ENCODE results near the gene ADPRH. TPM values are rescaled to one million over a fixed set of nuclear protein-coding genes. Genes with fewer than 3 reads are reported as not detected.

The ADPRH gene
- 1.3 and 2.0 TPM in 2 replicates for total RNA-seq (2014; rRNA removed; shearing (Covaris generic))

DNA sequence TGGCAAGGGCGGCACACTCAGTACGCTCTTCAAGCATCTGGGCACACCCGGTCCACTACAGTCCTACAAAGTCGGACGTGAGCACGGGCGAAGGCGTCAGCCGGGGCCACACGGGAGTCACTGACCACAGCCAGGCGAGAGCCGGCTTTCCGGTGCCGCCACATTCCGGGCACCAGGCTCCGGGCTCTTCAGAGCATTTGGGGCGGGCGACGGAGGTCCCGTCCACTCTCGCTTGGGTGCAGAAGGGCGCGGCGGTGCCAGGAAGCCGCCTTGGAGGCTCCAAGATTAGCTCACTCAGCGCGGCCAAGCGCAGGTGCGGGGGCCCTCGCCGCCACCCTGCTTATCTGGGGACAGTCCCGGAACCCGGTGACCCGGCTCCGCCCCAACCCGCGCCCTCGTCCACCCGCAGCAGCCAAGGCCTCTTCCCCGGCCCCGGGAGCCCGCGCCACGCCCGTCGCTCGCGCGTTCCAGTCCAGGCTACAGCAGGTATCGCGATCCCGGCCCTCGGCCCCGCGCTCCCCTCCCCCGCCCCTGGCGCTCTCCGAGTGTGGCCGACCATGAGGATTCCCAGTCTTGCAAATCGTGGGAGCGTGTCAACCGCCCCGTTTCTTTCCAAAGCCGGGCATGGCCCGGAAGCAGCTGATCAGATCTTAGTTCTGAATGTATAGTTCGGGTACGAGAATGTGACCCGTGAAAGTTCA, at the start of gene ADPRH:
Gene ADPRH, plus strand, starts transcription at position 127 of the 701 bp plus-strand sequence. CDS start 2,678 bp downstream, outside the sequence.
- peak; percentile 58 to 71 for DNase-seq (ENCODE audit: low read depth in 1 of 2, low spot score in 2 of 2)
- Histone ChIP-seq H3K9me3 (replicated peaks) (no peaks in the 10 kb centered on the region), H3K27me3 (replicated peaks) (no peaks in the 10 kb centered on the region), H3K27ac (peak within 1 kb of the TSS; percentile 46), H3K4me1 (replicated peaks) (peaks cover 6% of the 10 kb centered on the region), H3K4me3 (peak within 1 kb of the TSS; percentile 51), H3K36me3 (no peaks in the 10 kb centered on the region)

DNA sequence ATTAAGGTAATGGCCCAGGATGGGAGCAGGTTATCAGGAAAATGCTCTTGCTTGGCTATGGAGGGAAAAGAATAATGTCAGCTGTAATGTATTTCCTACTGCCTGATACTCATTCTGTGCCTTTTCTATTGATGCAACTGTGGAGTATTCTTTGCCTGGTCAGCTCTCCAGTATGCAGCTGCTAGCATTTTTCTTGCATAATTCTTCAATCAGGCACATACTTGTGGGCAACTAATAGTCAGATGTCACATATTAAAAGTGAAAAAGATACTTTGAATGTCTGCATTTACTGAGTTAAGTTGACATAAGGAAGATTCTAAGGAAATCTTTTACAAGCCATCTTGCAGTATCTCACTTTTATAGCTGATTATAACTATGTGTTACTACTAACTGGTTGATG, 49.4 kb upstream of the ADPRH start:
- Histone ChIP-seq H3K4me3 (no peak overlapping the region), H3K9me3 (replicated peaks) (no peaks in the 10 kb centered on the region), H3K4me1 (replicated peaks) (no peaks in the 10 kb centered on the region), H3K27ac (no peak overlapping the region), H3K27me3 (replicated peaks) (no peaks in the 10 kb centered on the region), H3K36me3 (peaks cover 6% of the 10 kb centered on the region)
- DNase-seq (ENCODE audit: low read depth in 1 of 2, low spot score in 2 of 2) = no peak

DNA sequence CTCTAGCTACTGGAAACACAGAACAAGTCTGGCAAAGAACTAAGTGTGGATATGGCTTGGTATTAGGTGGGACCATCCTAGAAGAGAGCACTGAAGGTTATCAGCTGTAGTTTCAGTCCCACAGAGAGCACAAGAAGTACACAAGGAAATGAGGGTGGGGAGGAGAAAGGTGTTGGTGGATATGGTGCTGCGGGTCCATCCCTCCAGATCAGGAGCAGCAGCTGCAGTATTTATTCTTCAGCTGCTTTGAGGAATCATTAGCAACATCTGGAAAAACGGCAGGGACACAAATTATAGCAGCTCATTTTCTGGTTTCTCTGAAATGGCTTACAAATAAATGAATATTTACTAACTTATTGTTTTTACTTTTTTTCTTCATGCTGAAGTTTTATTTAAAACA, 48.8 kb upstream of the ADPRH start:
- Histone ChIP-seq H3K4me1 (replicated peaks) (no peaks in the 10 kb centered on the region), H3K9me3 (replicated peaks) (no peaks in the 10 kb centered on the region), H3K36me3 (peaks cover under 1% of the 10 kb centered on the region; the same call in 1 of the 2 replicates), H3K4me3 (no peak overlapping the region), H3K27me3 (replicated peaks) (no peaks in the 10 kb centered on the region), H3K27ac (no peak overlapping the region)
- DNase-seq (ENCODE audit: low read depth in 1 of 2, low spot score in 2 of 2) = no peak

DNA sequence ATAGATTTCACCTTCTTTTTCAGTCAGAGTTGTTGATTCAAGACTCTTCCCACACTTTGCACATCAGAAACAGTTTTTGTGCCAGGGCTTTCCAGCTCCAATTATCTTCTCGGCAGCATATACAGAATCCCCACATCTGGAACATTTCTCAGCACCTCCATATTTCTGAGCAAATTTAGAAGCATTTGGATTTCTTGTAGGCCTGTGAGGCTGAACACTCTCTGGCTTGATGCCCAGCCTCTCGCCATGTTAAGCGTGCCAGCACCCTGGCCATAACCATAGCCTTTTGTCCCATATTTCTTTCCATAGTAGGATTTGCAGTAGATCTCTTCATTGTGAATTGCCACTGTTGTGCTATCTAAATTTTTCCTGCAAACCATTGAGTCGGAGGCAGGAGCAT, 48.1 kb upstream of the ADPRH start:
- Histone ChIP-seq H3K4me1 (replicated peaks) (no peaks in the 10 kb centered on the region), H3K27me3 (replicated peaks) (no peaks in the 10 kb centered on the region), H3K36me3 (no peaks in the 10 kb centered on the region), H3K4me3 (no peak overlapping the region), H3K9me3 (replicated peaks) (no peaks in the 10 kb centered on the region), H3K27ac (no peak overlapping the region)
- no peak for DNase-seq (ENCODE audit: low read depth in 1 of 2, low spot score in 2 of 2)

DNA sequence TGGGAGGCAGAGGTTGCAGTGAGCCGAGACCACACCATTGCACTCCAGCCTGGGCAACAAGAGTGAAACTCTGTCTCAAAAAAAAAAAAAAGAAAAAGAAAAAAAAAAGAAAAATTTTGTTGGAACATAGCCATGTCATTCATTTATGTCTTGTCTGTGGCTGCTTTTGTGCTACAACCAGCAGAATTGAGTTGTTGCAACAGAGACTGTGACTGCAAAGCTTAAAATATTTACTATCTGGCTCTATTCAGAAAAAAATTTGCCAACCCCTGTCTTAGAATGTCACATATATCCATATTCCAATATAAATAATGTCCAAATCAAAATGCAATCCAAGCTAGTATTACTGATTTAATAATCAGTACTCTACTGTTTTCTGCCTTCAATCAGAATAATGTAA, 45.0 kb upstream of the ADPRH start:
- Histone ChIP-seq H3K9me3 (replicated peaks) (no peaks in the 10 kb centered on the region), H3K27ac (no peak overlapping the region), H3K4me3 (no peak overlapping the region), H3K27me3 (replicated peaks) (no peaks in the 10 kb centered on the region), H3K4me1 (replicated peaks) (no peaks in the 10 kb centered on the region), H3K36me3 (no peaks in the 10 kb centered on the region)
- DNase-seq (ENCODE audit: low read depth in 1 of 2, low spot score in 2 of 2) = no peak

DNA sequence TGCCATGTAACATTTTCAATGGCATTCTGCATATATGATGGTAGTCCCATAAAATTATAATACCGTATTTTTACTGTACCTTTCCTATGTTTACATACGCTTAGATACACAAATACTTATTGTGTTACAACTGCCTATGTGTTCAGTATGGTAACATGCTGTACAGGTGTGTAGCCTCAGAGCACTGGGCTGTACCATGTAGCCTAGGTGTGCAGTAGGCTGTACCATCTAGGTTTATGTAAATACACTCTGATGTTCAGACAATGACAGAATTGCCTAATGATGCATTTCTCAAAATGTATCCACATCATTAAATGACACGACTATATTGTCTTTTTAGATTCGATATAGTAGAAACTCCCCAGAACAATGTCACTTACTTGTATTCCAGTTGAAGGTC, 42.5 kb upstream of the ADPRH start:
- Histone ChIP-seq H3K9me3 (replicated peaks) (no peaks in the 10 kb centered on the region), H3K4me1 (replicated peaks) (no peaks in the 10 kb centered on the region), H3K36me3 (no peaks in the 10 kb centered on the region), H3K27me3 (replicated peaks) (no peaks in the 10 kb centered on the region), H3K4me3 (no peak overlapping the region), H3K27ac (no peak overlapping the region)
- DNase-seq (ENCODE audit: low read depth in 1 of 2, low spot score in 2 of 2) = no peak

DNA sequence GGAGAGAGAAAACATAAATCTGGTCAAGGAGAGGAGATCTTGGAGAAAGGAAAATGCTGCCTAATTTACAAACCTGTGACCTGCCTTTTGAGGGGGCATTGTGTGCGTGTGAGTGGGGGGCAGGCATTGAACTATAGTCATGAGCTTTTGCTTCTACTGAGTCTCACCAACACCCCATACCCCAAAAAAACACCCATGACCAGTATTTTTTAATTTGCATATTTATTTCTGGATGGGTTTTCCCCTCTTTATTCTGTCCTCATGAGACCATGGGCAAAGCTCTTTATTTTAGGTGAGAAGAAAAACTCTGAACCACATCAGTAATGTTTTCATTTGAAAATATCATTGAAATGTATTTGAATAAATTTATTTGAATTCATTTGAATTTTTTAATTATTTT, 40.5 kb upstream of the ADPRH start:
- Histone ChIP-seq H3K27ac (no peak overlapping the region), H3K4me3 (no peak overlapping the region), H3K27me3 (replicated peaks) (no peaks in the 10 kb centered on the region), H3K36me3 (no peaks in the 10 kb centered on the region), H3K9me3 (replicated peaks) (no peaks in the 10 kb centered on the region), H3K4me1 (replicated peaks) (no peaks in the 10 kb centered on the region)
- DNase-seq (ENCODE audit: low read depth in 1 of 2, low spot score in 2 of 2) = no peak

DNA sequence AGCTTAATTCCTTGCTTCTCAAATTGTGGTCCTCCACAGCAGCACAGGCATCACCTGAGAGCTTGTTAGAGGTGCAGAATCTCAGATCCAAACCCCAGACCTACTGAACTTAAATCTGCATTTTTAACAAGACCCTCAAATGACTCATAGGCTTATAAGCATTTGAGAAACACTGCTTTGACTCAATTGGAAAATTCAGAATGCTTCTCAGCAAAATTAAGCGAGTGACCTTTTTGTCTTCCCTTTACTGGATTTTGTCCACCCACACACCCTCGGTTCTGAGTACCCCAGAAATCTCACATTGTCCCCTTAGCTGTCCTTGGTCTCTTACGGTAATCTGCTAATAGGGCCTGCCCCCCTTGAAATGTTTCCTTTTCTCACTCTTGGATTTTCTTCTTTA, 37.7 kb upstream of the ADPRH start:
- no peaks in the 10 kb centered on the region for H3K9me3 ChIP-seq (replicated peaks)
- no peaks in the 10 kb centered on the region for H3K27me3 ChIP-seq (replicated peaks)
- H3K4me3 ChIP-seq = no peak overlapping the region
- no peak overlapping the region for H3K27ac ChIP-seq
- no peak for DNase-seq (ENCODE audit: low read depth in 1 of 2, low spot score in 2 of 2)
- H3K36me3 ChIP-seq = no peaks in the 10 kb centered on the region
- no peaks in the 10 kb centered on the region for H3K4me1 ChIP-seq (replicated peaks)

DNA sequence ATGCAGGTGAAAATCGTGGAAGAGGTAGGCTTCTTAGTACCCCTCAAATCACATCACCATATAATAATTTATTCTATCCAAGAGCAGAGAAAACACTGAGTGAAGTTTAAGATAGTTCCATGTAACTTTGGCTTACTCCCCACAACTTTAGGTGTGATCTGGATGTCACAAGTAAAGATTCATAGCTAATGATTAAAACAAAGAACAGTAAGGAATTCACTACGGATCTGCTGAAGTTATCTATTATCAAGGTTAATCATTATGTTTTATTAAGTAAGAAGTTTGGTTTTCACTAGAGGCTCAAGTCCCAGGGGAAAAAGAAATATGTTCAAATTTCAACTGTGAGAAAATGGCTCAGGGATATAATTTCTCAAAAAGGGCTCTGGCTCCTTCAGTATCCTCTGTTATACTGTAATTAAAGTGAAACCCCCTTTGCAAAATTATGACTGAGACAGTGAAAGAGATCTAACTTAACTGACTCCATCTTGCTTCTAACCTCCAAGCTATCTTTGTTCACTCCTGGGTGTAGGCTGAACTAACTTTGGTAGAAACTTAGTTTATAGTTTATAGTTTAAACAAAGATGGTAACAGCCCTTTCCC, 37.0 kb upstream of the ADPRH start:
- no peak for DNase-seq (ENCODE audit: low read depth in 1 of 2, low spot score in 2 of 2)
- Histone ChIP-seq H3K27me3 (replicated peaks) (no peaks in the 10 kb centered on the region), H3K4me3 (no peak overlapping the region), H3K27ac (no peak overlapping the region), H3K4me1 (replicated peaks) (no peaks in the 10 kb centered on the region), H3K36me3 (no peaks in the 10 kb centered on the region), H3K9me3 (replicated peaks) (no peaks in the 10 kb centered on the region)

DNA sequence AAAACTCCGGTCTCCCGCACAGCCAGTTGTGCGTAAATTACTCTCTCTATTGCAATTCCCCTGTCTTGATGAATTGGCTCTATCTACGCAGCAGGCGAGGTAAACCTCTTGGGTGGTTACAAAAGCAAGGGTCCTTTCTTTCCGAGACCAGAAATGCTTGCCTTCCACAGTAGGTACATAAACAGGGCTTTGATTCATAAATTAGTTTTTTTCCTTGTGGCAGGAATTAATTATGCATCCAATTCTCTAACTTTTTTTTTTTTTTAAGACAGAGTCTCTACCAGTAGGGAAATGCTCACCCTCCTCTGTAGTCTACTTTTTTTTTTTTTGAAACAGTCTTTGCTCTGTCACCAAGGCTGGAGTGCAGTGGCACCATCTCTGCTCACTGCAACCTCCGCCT, 36.1 kb upstream of the ADPRH start:
- no peak for DNase-seq (ENCODE audit: low read depth in 1 of 2, low spot score in 2 of 2)
- Histone ChIP-seq H3K4me3 (no peak overlapping the region), H3K27me3 (replicated peaks) (no peaks in the 10 kb centered on the region), H3K36me3 (no peaks in the 10 kb centered on the region), H3K27ac (no peak overlapping the region), H3K4me1 (replicated peaks) (no peaks in the 10 kb centered on the region), H3K9me3 (replicated peaks) (no peaks in the 10 kb centered on the region)

DNA sequence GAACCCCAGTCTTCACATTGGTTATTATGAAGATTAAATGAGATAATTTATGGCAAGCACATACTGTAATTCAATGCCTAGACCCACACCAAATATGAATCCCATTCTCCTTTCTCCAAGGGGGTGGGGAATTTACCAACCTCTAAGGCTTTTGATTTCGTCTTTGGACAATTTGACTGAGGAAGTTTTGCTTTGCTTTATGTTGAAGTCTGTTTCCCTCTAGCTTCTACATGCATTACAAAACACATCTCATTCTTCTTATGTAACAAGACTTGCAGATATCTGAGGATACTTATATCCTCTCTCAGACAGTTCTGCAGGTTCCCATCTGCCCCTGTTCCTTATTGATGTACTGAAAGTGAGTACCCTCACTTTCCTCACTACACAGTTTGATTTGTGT, 32.1 kb upstream of the ADPRH start:
- H3K36me3 ChIP-seq = no peaks in the 10 kb centered on the region
- no peak overlapping the region for H3K4me3 ChIP-seq
- no peaks in the 10 kb centered on the region for H3K9me3 ChIP-seq (replicated peaks)
- no peaks in the 10 kb centered on the region for H3K4me1 ChIP-seq (replicated peaks)
- no peak for DNase-seq (ENCODE audit: low read depth in 1 of 2, low spot score in 2 of 2)
- no peak overlapping the region for H3K27ac ChIP-seq
- no peaks in the 10 kb centered on the region for H3K27me3 ChIP-seq (replicated peaks)

DNA sequence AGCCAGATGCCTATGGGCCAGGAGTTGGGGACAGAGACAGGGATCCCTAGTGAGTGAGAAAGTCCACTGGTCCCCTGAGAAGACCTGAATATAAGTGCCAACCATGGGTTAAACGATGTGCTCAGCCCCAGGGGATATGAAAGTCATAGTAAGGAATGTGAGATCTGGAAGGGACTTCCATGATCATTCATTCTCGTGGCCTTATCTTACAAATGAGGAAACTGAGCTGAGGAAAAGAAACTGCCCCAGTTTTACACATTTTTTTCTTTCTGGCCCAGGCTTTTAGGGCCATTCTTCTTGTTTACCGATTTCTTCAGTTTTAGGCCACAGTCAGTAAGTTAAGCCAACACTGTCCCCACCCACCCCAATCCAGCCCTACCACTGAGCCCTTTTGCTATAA, 31.0 kb upstream of the ADPRH start:
- Histone ChIP-seq H3K4me3 (no peak overlapping the region), H3K4me1 (replicated peaks) (no peaks in the 10 kb centered on the region), H3K9me3 (replicated peaks) (no peaks in the 10 kb centered on the region), H3K27me3 (replicated peaks) (no peaks in the 10 kb centered on the region), H3K36me3 (no peaks in the 10 kb centered on the region), H3K27ac (no peak overlapping the region)
- DNase-seq (ENCODE audit: low read depth in 1 of 2, low spot score in 2 of 2) = no peak

DNA sequence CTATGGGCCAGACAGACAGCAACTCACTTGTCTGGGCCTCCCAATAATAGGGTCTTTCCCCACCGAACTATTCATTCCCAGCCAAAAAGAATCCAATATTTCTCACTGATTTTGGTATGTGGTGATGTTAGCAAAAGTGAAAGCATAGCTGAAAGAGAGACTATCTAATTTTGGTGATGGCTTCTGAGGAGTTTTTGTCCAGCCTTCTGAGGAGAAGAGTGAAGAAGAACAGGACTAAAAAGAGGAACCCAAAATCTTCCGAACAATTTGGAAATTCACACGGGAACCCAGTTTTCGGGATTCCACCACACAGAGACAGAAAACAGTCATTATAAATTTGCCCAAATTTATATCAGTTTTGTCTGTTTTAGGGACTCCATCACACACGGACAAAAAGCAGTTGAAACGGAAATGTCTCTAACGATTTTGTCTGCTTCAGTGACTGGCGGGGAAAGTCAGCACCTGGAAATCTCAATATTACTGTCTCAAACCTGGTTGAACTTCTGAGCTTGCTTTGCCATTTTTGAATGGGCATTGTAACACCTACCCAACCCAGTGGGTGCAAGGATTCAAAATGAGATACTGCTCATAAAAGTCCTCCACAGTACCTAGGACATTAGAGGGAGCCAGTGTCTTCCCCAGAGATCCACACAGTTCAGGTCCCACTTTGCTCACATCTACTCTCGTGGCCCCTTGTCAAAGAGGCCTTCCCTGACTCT, 28.9 kb upstream of the ADPRH start:
- Histone ChIP-seq H3K4me1 (replicated peaks) (no peaks in the 10 kb centered on the region), H3K9me3 (replicated peaks) (no peaks in the 10 kb centered on the region), H3K36me3 (no peaks in the 10 kb centered on the region), H3K27me3 (replicated peaks) (no peaks in the 10 kb centered on the region), H3K27ac (no peak overlapping the region), H3K4me3 (no peak overlapping the region)
- DNase-seq (ENCODE audit: low read depth in 1 of 2, low spot score in 2 of 2) = no peak

DNA sequence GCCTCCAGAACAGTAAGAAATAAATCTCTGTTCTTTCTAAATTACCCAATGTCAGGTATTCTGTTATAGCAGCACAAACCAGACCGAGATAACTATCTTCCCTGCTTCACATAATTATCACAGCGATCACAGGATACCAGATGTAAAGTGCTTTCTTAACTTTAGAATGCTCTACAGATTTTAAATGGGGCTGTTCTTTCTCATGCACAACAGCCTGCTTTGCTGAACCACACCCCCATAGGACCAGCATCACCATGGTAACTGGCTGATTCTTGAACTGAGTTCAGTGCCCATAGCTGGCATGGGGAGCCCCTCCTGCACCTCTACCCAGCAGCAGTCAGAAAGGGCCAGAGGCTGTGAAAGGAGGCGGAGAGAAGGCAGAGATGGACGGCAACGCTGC, 27.7 kb upstream of the ADPRH start:
- no peak for DNase-seq (ENCODE audit: low read depth in 1 of 2, low spot score in 2 of 2)
- no peaks in the 10 kb centered on the region for H3K9me3 ChIP-seq (replicated peaks)
- no peaks in the 10 kb centered on the region for H3K27me3 ChIP-seq (replicated peaks)
- no peaks in the 10 kb centered on the region for H3K36me3 ChIP-seq
- no peak overlapping the region for H3K4me3 ChIP-seq
- no peaks in the 10 kb centered on the region for H3K4me1 ChIP-seq (replicated peaks)
- H3K27ac ChIP-seq = no peak overlapping the region

Data from SJSA1 (cell line).